Neuronal stem cell (in vitro differentiated cells): ENCODE data around the gene SLC6A1.
A peak's percentile ranks its signal among the peaks of the same experiment; 100 is the strongest.

ENCODE experiments used
- DNase-seq: peaks from one replicate; pipeline ENCODE4 v3.0.0-alpha.2; 2013; ENCODE audit warnings: low spot score
- H2AFZ ChIP-seq: one replicate; pipeline ENCODE4 v1.6.1; 2013; ENCODE audit warnings: mild to moderate bottlenecking, low read length, inconsistent platforms
- H2AK5ac ChIP-seq: 2 replicates; pipeline ENCODE4 v1.6.1; 2013; ENCODE audit warnings: low read depth, mild to moderate bottlenecking, inconsistent platforms, low read length, moderate library complexity, mixed read lengths
- H2BK120ac ChIP-seq: 2 replicates; pipeline ENCODE4 v1.6.1; 2013; ENCODE audit warnings: low read depth, mild to moderate bottlenecking, inconsistent platforms, low read length, moderate library complexity, mixed read lengths
- H2BK12ac ChIP-seq: one replicate; pipeline ENCODE4 v1.6.1; 2013; ENCODE audit warnings: low read length, inconsistent platforms
- H2BK15ac ChIP-seq: 2 replicates; pipeline ENCODE4 v1.6.1; 2013; ENCODE audit warnings: mild to moderate bottlenecking, low read length, inconsistent platforms, mixed read lengths
- H2BK5ac ChIP-seq: one replicate; pipeline ENCODE4 v1.6.1; 2013; ENCODE audit warnings: inconsistent platforms, mild to moderate bottlenecking, low read length, moderate library complexity
- H3K14ac ChIP-seq: one replicate; pipeline ENCODE4 v1.6.1; 2013; ENCODE audit warnings: low read length, inconsistent platforms
- H3K18ac ChIP-seq: 2 replicates; pipeline ENCODE4 v1.6.1; 2013; ENCODE audit warnings: low read length, inconsistent platforms
- H3K23ac ChIP-seq: 2 replicates; pipeline ENCODE4 v1.6.1; 2013; ENCODE audit warnings: low read depth, mild to moderate bottlenecking, mixed read lengths, low read length, inconsistent platforms; ENCODE audit not compliant: poor library complexity
- H3K27ac ChIP-seq: replicated peaks from 3 replicates; pipeline ENCODE4 v1.5.1; 2013; ENCODE audit warnings: low read length, inconsistent platforms
- H3K27me3 ChIP-seq, 3 experiments: 2 replicates each; pipeline ENCODE4 v1.6.1; 2013; ENCODE audit warnings: low read length in 3 of 3, mild to moderate bottlenecking in 2 of 3, inconsistent platforms in 1 of 3, low read depth in 1 of 3, mixed read lengths in 1 of 3, moderate library complexity in 1 of 3; ENCODE audit not compliant: control insufficient read depth in 3 of 3, insufficient read depth in 3 of 3
- H3K36me3 ChIP-seq, 2 donors: replicated peaks in 1 of 2; 2 replicates each; pipeline ENCODE4 v1.6.1; 2013; ENCODE audit warnings: low read length in 2 of 2; ENCODE audit not compliant: control insufficient read depth in 2 of 2, insufficient read depth in 2 of 2
- H3K4ac ChIP-seq: 2 replicates; pipeline ENCODE4 v1.6.1; 2013; ENCODE audit warnings: inconsistent platforms, mild to moderate bottlenecking, low read length, moderate library complexity
- H3K4me1 ChIP-seq, 2 donors: 1 replicate in 1 of 2; 2 replicates in 1 of 2; pipeline ENCODE4 v1.6.1; 2013; ENCODE audit warnings: low read length in 2 of 2, low read depth in 1 of 2; ENCODE audit not compliant: control insufficient read depth in 2 of 2, insufficient read depth in 1 of 2
- H3K4me2 ChIP-seq: one replicate; pipeline ENCODE4 v1.6.1; 2013; ENCODE audit warnings: mild to moderate bottlenecking, low read length, inconsistent platforms; ENCODE audit not compliant: insufficient read depth, poor library complexity, severe bottlenecking
- H3K4me3 ChIP-seq, 2 donors: 2 replicates each; pipeline ENCODE4 v1.5.1; 2013; ENCODE audit warnings: low read length in 2 of 2, mild to moderate bottlenecking in 2 of 2, inconsistent platforms in 1 of 2, moderate library complexity in 1 of 2
- H3K79me1 ChIP-seq: one replicate; pipeline ENCODE4 v1.6.1; 2013; ENCODE audit warnings: low read depth, mild to moderate bottlenecking, inconsistent platforms, low read length, moderate library complexity
- H3K9ac ChIP-seq: one replicate; pipeline ENCODE4 v1.6.1; 2013; ENCODE audit warnings: mild to moderate bottlenecking, low read depth, low read length, inconsistent platforms; ENCODE audit not compliant: poor library complexity
- H3K9me3 ChIP-seq, 2 donors: replicated peaks in 1 of 2; 2 replicates each; pipeline versions ENCODE3 to v1.6.1; 2013; ENCODE audit warnings: low read length in 2 of 2, mild to moderate bottlenecking in 2 of 2, inconsistent platforms in 1 of 2, low read depth in 1 of 2, mixed read lengths in 1 of 2, moderate library complexity in 1 of 2; ENCODE audit not compliant: control insufficient read depth in 2 of 2, insufficient read depth in 1 of 2
- H4K8ac ChIP-seq: one replicate; pipeline ENCODE4 v1.6.1; 2013; ENCODE audit warnings: low read depth, mild to moderate bottlenecking, inconsistent platforms, low read length, moderate library complexity
- H4K91ac ChIP-seq: one replicate; pipeline ENCODE4 v1.6.1; 2013; ENCODE audit warnings: low read length, low read depth, mild to moderate bottlenecking, inconsistent platforms; ENCODE audit not compliant: poor library complexity
- WGBS, 2 donors: extraction: QIAGEN DNeasy Blood & Tissue Kit; methylation state at CpG; one replicate each; pipeline ENCODE4 v1.1.7; 2013; ENCODE audit warnings: missing lambda C conversion rate in 2 of 2, mixed read lengths in 1 of 2; ENCODE audit not compliant: insufficient read length in 2 of 2, insufficient replicate concordance in 1 of 2; ENCODE audit errors: extremely low coverage in 2 of 2; 5-methylcytosine and 5-hydroxymethylcytosine counted together

SLC6A1 gene

GRCh38 chr3:10998542-10998941 lies 6.0 kb downstream of the SLC6A1 start:
- Histone ChIP-seq H3K4ac (no peak overlapping the region), H3K36me3 (no peaks in the 10 kb centered on the region), H2BK5ac (no peak overlapping the region), H3K23ac (no peak overlapping the region), H2BK15ac (no peak overlapping the region), H2AK5ac (no peak overlapping the region), H3K27ac (no peak overlapping the region), H2BK120ac (no peak overlapping the region), H3K14ac (no peak overlapping the region), H3K9ac (no peak overlapping the region), H3K4me2 (no peak overlapping the region), H3K79me1 (no peaks in the 10 kb centered on the region), H4K91ac (no peak overlapping the region), H3K4me1 (peaks cover 6 to 7% of the 10 kb centered on the region in 2 donors), H3K18ac (peak overlapping the region; percentile 30), H3K9me3 (no peaks in the 10 kb centered on the region), H4K8ac (no peak overlapping the region), H3K27me3 (peaks cover 3 to 53% (median 24%) of the 10 kb centered on the region in 3 experiments), H2BK12ac (no peak overlapping the region), H2AFZ (no peak overlapping the region), H3K4me3 (no peak overlapping the region)
- no peak for DNase-seq

GRCh38 chr3:10999221-11000107 lies 6.9 kb downstream of the SLC6A1 start:
- Histone ChIP-seq H3K14ac (no peak overlapping the region), H2BK120ac (no peak overlapping the region), H2BK5ac (no peak overlapping the region), H3K4ac (no peak overlapping the region), H3K4me3 (no peak overlapping the region), H3K36me3 (no peaks in the 10 kb centered on the region), H3K9ac (peak overlapping the region; percentile 24), H3K9me3 (no peaks in the 10 kb centered on the region), H3K23ac (no peak overlapping the region), H4K8ac (no peak overlapping the region), H3K4me1 (peaks cover 6 to 7% of the 10 kb centered on the region in 2 donors), H2AFZ (no peak overlapping the region), H3K27me3 (peaks cover 0 to 48% (median 15%) of the 10 kb centered on the region in 3 experiments), H3K18ac (no peak overlapping the region), H3K27ac (no peak overlapping the region), H2BK12ac (no peak overlapping the region), H3K4me2 (no peak overlapping the region), H2BK15ac (peak overlapping the region; percentile 13), H2AK5ac (no peak overlapping the region), H4K91ac (no peak overlapping the region), H3K79me1 (no peaks in the 10 kb centered on the region)
- WGBS, 2 donors: no CpG with 5 or more reads among the region's 15 CpGs
- DNase-seq: no peak

- no CpG with 5 or more reads among the region's 2 CpGs for WGBS, 2 donors
- no peak overlapping the region for H4K91ac ChIP-seq
These were observed 8.0 kb downstream of the SLC6A1 start for GRCh38 chr3:11000528-11000927.

GRCh38 chr3:11001020-11001657 lies 8.6 kb downstream of the SLC6A1 start:
- Histone ChIP-seq H3K9me3 (no peaks in the 10 kb centered on the region), H4K91ac (no peak overlapping the region), H3K4me3 (no peak overlapping the region), H2BK120ac (no peak overlapping the region), H2AFZ (no peak overlapping the region), H3K27me3 (peaks cover 0 to 35% (median 2%) of the 10 kb centered on the region in 3 experiments), H3K27ac (no peak overlapping the region), H2BK12ac (no peak overlapping the region), H2AK5ac (no peak overlapping the region), H3K18ac (no peak overlapping the region), H3K4me1 (peaks cover 7% of the 10 kb centered on the region in 2 donors), H3K4me2 (no peak overlapping the region), H3K79me1 (no peaks in the 10 kb centered on the region), H3K4ac (no peak overlapping the region), H3K9ac (no peak overlapping the region), H2BK15ac (no peak overlapping the region), H2BK5ac (no peak overlapping the region), H3K14ac (no peak overlapping the region), H3K36me3 (no peaks in the 10 kb centered on the region), H3K23ac (no peak overlapping the region), H4K8ac (no peak overlapping the region)
- no CpG with 5 or more reads among the region's 11 CpGs for WGBS, 2 donors
- DNase-seq: peak; percentile 36

More at GRCh38 chr3:11000528-11000927, 8.0 kb downstream of the SLC6A1 start:
- Histone ChIP-seq H2AFZ (no peak overlapping the region), H3K14ac (no peak overlapping the region), H2BK15ac (no peak overlapping the region), H2BK120ac (no peak overlapping the region), H3K18ac (no peak overlapping the region), H2BK5ac (no peak overlapping the region), H2AK5ac (no peak overlapping the region), H4K8ac (no peak overlapping the region), H3K4me1 (peaks cover 7% of the 10 kb centered on the region in 2 donors), H3K27me3 (peaks cover 0 to 37% (median 7%) of the 10 kb centered on the region in 3 experiments), H3K23ac (no peak overlapping the region), H3K27ac (no peak overlapping the region), H3K36me3 (no peaks in the 10 kb centered on the region), H3K9ac (no peak overlapping the region), H3K4me2 (no peak overlapping the region), H2BK12ac (no peak overlapping the region), H3K79me1 (no peaks in the 10 kb centered on the region), H3K9me3 (no peaks in the 10 kb centered on the region), H3K4ac (no peak overlapping the region), H3K4me3 (no peak overlapping the region)
- no peak for DNase-seq
